HepG2 (cell line): Measurements from ENCODE around the gene SFRP2.

Experiments used
- EP300 ChIP-seq, 3 experiments: sonication (generic) in 1 of 3; formaldehyde crosslinking in 1 of 3; IDR thresholded peaks; 2 replicates each; pipeline versions ENCODE4 v1.5.1 to v1.6.1; 2011 to 2020; ENCODE audit warnings: low read depth in 2 of 3, low read length in 2 of 3, borderline replicate concordance in 1 of 3, improper control_type of control experiment in 1 of 3, mild to moderate bottlenecking in 1 of 3, missing genetic modification reagents in 1 of 3, moderate library complexity in 1 of 3
- EZH2 ChIP-seq: conservative IDR thresholded peaks from 2 replicates; pipeline ENCODE4 v1.6.1; 2012; ENCODE audit warnings: mild to moderate bottlenecking, low read depth, low read length, moderate library complexity
- FOXA1 ChIP-seq, 2 experiments: fragments of 450-650 bp in 1 of 2; sonication (generic) in 1 of 2; formaldehyde crosslinking in 1 of 2; IDR thresholded peaks; 2 replicates each; pipeline versions ENCODE4 v1.4.0 to v1.6.1; 2016 to 2020; ENCODE audit warnings: missing genetic modification reagents in 1 of 2
- HDAC6 ChIP-seq: fragments of 200-600 bp; sonication (generic); IDR thresholded peaks from 2 replicates; pipeline ENCODE4 v1.7.0; 2017; ENCODE audit warnings: mild to moderate bottlenecking, antibody characterized with exemption, low read length, low read depth
- PCBP2 ChIP-seq: fragments of 200-400 bp; formaldehyde crosslinking; optimal IDR thresholded peaks from 2 replicates; pipeline ENCODE3; 2018; ENCODE audit warnings: low read length, low read depth; ENCODE audit not compliant: poor library complexity, severe bottlenecking
- POLR2A ChIP-seq, 2 experiments: IDR thresholded peaks; 2 replicates each; pipeline ENCODE4 v1.6.1; 2011; ENCODE audit warnings: low read depth in 2 of 2, low read length in 2 of 2, mild to moderate bottlenecking in 1 of 2, moderate library complexity in 1 of 2; ENCODE audit not compliant: insufficient read depth in 1 of 2
- ZNF274 ChIP-seq: sonication (generic); formaldehyde crosslinking; IDR thresholded peaks from 2 replicates; pipeline ENCODE4 v1.5.1; 2020; ENCODE audit warnings: mild to moderate bottlenecking, missing genetic modification reagents
- ZNF317 ChIP-seq: sonication (generic); formaldehyde crosslinking; IDR thresholded peaks from 2 replicates; pipeline ENCODE4 v1.5.0; 2020; ENCODE audit warnings: mild to moderate bottlenecking, missing genetic modification reagents
- TF ChIP-seq, protein P1 (sequence below): IDR thresholded peaks from 2 replicates; pipeline ENCODE4 v1.6.1; 2016
- TF ChIP-seq, protein P2 (sequence below): sonication (generic); formaldehyde crosslinking; IDR thresholded peaks from 2 replicates; pipeline ENCODE4 v1.5.0; 2020; ENCODE audit warnings: mild to moderate bottlenecking, missing genetic modification reagents, moderate library complexity

DNA sequence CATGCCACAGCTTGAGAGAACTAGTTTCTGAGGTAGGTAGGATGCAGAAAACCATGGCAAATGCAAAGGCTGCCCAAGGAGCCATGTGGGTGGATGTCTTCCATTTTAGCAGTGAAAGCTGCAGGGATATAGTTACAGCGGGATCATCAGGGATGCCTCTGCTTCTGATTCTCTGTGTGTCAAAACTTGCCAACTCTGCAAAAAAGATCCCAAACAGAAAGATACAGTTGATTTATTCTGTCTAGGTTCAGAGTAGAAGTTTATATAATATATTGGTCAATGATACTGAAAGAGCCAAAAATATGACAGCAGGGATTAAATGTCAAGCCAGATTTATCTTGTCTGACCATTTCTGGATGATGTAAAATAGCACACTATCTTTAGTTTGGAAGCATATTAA, 42.4 kb upstream of the SFRP2 start:
- TF ChIP-seq ZNF317 (CRISPR knock-in tag) (no peak), ZNF274 (no peak), EZH2 (no peak), FOXA1 (IDR thresholded peaks at IDR 0.05) (no peak), FOXA1 (CRISPR knock-in tag; IDR thresholded peaks at IDR 0.05) (no peak), HDAC6 (no peak), EP300 (IDR thresholded peaks at IDR 0.05; ENCODE audit: low read depth in 2 of 2, low read length in 2 of 2) (no peak), EP300 (CRISPR knock-in tag; IDR thresholded peaks at IDR 0.05; ENCODE audit: borderline replicate concordance) (no peak), PCBP2 (no peak), POLR2A (IDR thresholded peaks at IDR 0.05; ENCODE audit: insufficient read depth in 1 of 2, low read depth in 2 of 2, low read length in 2 of 2) (no peak)
- TF ChIP-seq, protein P1, sequence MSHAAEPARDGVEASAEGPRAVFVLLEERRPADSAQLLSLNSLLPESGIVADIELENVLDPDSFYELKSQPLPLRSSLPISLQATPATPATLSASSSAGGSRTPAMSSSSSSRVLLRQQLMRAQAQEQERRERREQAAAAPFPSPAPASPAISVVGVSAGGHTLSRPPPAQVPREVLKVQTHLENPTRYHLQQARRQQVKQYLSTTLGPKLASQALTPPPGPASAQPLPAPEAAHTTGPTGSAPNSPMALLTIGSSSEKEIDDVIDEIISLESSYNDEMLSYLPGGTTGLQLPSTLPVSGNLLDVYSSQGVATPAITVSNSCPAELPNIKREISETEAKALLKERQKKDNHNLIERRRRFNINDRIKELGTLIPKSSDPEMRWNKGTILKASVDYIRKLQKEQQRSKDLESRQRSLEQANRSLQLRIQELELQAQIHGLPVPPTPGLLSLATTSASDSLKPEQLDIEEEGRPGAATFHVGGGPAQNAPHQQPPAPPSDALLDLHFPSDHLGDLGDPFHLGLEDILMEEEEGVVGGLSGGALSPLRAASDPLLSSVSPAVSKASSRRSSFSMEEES (CRISPR knock-in tag): no peak
- TF ChIP-seq, protein P2, sequence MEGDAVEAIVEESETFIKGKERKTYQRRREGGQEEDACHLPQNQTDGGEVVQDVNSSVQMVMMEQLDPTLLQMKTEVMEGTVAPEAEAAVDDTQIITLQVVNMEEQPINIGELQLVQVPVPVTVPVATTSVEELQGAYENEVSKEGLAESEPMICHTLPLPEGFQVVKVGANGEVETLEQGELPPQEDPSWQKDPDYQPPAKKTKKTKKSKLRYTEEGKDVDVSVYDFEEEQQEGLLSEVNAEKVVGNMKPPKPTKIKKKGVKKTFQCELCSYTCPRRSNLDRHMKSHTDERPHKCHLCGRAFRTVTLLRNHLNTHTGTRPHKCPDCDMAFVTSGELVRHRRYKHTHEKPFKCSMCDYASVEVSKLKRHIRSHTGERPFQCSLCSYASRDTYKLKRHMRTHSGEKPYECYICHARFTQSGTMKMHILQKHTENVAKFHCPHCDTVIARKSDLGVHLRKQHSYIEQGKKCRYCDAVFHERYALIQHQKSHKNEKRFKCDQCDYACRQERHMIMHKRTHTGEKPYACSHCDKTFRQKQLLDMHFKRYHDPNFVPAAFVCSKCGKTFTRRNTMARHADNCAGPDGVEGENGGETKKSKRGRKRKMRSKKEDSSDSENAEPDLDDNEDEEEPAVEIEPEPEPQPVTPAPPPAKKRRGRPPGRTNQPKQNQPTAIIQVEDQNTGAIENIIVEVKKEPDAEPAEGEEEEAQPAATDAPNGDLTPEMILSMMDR (CRISPR knock-in tag): no peak
